ENCODE results near the gene CCDC154. TPM values are rescaled to one million over a fixed set of nuclear protein-coding genes. Genes with fewer than 3 reads are reported as not detected.

Gene CCDC154
- total RNA-seq, result 1 to 10 TPM in 2 of 6 experiments, under 1 TPM in 3, not detected in 1; 0.25 to 1.7 (median 0.79) TPM
- long read RNA-seq, result 0 reads

GRCh38 chr16:1443980-1444729 is at the start of gene CCDC154:
CCDC154 (minus strand) TSS chr16:1444556; CDS start chr16:1444322, 234 bp downstream.
- no peaks in the 10 kb centered on the region for H3K9me3 ChIP-seq
- H3K27ac ChIP-seq, result no peak within 1 kb of the TSS
- 80% methylated on average over 1 of the region's 27 CpGs for WGBS (ENCODE audit: insufficient coverage, low coverage, low lambda C conversion rate, missing lambda C conversion rate)
- no peak within 1 kb of the TSS for H3K4me3 ChIP-seq
- no peak for TF ChIP-seq POLR2A (IDR thresholded peaks at IDR 0.05)
- no peak for TF ChIP-seq CTCF (IDR thresholded peaks at IDR 0.05)
- ATAC-seq, result peak in 1 of 4 donors; percentile 6
- intact Hi-C loops (cut with DNase I), result no loop called here
- peaks cover 0 to 10% (median 0%) of the 10 kb centered on the region in 4 donors for H3K36me3 ChIP-seq
- H3K27me3 ChIP-seq, result no peaks in the 10 kb centered on the region
- DNase-seq, result no peak
- no peaks in the 10 kb centered on the region for H3K4me1 ChIP-seq

GRCh38 chr16:1493746-1494094 is 49.4 kb upstream of the CCDC154 start:
- DNase-seq (peak in 1 of 3 donors; percentile 48), ATAC-seq (peak; percentile 4 to 26 (median 10))
- WGBS (ENCODE audit: insufficient coverage, low coverage, low lambda C conversion rate, missing lambda C conversion rate), result no CpG with 5 or more reads among the region's 30 CpGs
- Histone ChIP-seq H3K27ac (peak overlapping the region; percentile 49 to 90 (median 73)), H3K4me3 (peak overlapping the region; percentile 67 to 82 (median 72)), H3K36me3 (peaks cover 0 to 13% (median 0%) of the 10 kb centered on the region in 4 donors), H3K27me3 (no peaks in the 10 kb centered on the region), H3K4me1 (peaks cover 0 to 14% (median 5%) of the 10 kb centered on the region in 4 donors), H3K9me3 (no peaks in the 10 kb centered on the region)
- TF ChIP-seq POLR2A (IDR thresholded peaks at IDR 0.05) (no peak), CTCF (IDR thresholded peaks at IDR 0.05) (no peak)
- intact Hi-C loops (cut with DNase I), result no loop called here

GRCh38 chr16:1492923-1493745 is 48.8 kb upstream of the CCDC154 start, which contains the start of gene TELO2:
TELO2 (plus strand) TSS chr16:1493360; CDS start chr16:1494282, 922 bp downstream.
- DNase-seq (peak; percentile 85 to 88 (median 87)), ATAC-seq (peak; percentile 91 to 98 (median 94))
- Histone ChIP-seq H3K9me3 (no peaks in the 10 kb centered on the region), H3K4me3 (peak within 1 kb of the TSS; percentile 67 to 82 (median 72)), H3K4me1 (peaks cover 0 to 14% (median 5%) of the 10 kb centered on the region in 4 donors), H3K27ac (peak within 1 kb of the TSS; percentile 49 to 90 (median 73)), H3K27me3 (no peaks in the 10 kb centered on the region), H3K36me3 (peaks cover 0 to 13% (median 0%) of the 10 kb centered on the region in 4 donors)
- TF ChIP-seq POLR2A (IDR thresholded peaks at IDR 0.05) (no peak), CTCF (IDR thresholded peaks at IDR 0.05) (no peak)
- intact Hi-C loops (cut with DNase I), result no loop called here
- WGBS (ENCODE audit: insufficient coverage, low coverage, low lambda C conversion rate, missing lambda C conversion rate), result 2% methylated on average over 55 of the region's 89 CpGs

- H3K9me3 ChIP-seq, result no peaks in the 10 kb centered on the region
- no peak for ATAC-seq
- TF ChIP-seq CTCF (IDR thresholded peaks at IDR 0.05) (no peak), POLR2A (IDR thresholded peaks at IDR 0.05) (no peak)
- intact Hi-C loops (cut with DNase I), result no loop called here
- 80% methylated on average over 15 of the region's 23 CpGs for WGBS (ENCODE audit: insufficient coverage, low coverage, low lambda C conversion rate, missing lambda C conversion rate)
- peaks cover 0 to 13% (median 0%) of the 10 kb centered on the region in 4 donors for H3K36me3 ChIP-seq
- H3K4me1 ChIP-seq, result peaks cover 0 to 14% (median 5%) of the 10 kb centered on the region in 4 donors
- H3K4me3 ChIP-seq, result peak overlapping the region; percentile 67 to 82 (median 72)
- H3K27me3 ChIP-seq, result no peaks in the 10 kb centered on the region
- no peak for DNase-seq
- H3K27ac ChIP-seq, result peak overlapping the region; percentile 49 to 90 (median 73)
These were observed 47.9 kb upstream of the CCDC154 start for GRCh38 chr16:1492082-1492922.

Data from right lobe of liver (tissue), 6 donors.